ENCODE data around the gene FKBP14. TPM values are rescaled to one million over a fixed set of nuclear protein-coding genes. Genes with fewer than 3 reads are reported as not detected.

The FKBP14 gene
- total RNA-seq, 1 donor from 2014 or later = 100 TPM

DNA sequence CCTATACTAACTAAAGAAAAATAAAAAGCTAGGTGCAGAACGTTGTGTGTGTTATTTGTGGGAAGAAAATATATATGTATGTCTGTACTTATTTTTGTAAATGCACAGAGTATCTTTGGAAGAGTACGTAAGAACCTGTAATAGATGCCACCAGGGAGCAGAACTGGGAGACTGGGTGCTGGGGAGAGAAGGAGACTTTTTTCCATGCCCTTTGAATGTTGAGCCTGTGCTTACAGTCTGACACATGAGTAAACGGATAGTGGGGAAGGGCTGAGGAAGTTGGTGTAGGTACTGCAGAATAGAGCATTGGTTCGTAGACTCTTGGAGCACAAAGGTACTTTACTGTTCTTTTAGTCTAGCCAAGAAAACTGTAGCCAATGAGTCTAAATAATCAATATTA, 35.6 kb downstream of the FKBP14 start:
- Mint-ChIP-seq H3K4me1 (ENCODE audit: low read depth, unreplicated experiment) (peaks cover 11% of the 10 kb centered on the region), H3K36me3 (ENCODE audit: low read depth, unreplicated experiment) (peaks cover 1% of the 10 kb centered on the region), H3K27ac (ENCODE audit: unreplicated experiment) (no peak overlapping the region), H3K27me3 (ENCODE audit: low read depth, unreplicated experiment) (no peaks in the 10 kb centered on the region), H3K9me3 (ENCODE audit: unreplicated experiment) (no peaks in the 10 kb centered on the region), H3K4me3 (ENCODE audit: unreplicated experiment) (peak overlapping the region; percentile 88)
- H3K4me1 ChIP-seq (ENCODE audit: insufficient read depth, low read length) = peaks cover 17% of the 10 kb centered on the region
- H3K27ac ChIP-seq (ENCODE audit: low read depth, low read length) = no peak overlapping the region
- no peak overlapping the region for H3K4me2 ChIP-seq (ENCODE audit: low read length)
- no peaks in the 10 kb centered on the region for H3K27me3 ChIP-seq (ENCODE audit: insufficient read depth, low read length)
- DNase-seq (ENCODE audit: low read depth) (no peak), FAIRE-seq (no peak)
- no peak for TF ChIP-seq EZH2 (IDR thresholded peaks at IDR 0.05; ENCODE audit: insufficient read depth, low read length)
- TF ChIP-seq, protein P1, sequence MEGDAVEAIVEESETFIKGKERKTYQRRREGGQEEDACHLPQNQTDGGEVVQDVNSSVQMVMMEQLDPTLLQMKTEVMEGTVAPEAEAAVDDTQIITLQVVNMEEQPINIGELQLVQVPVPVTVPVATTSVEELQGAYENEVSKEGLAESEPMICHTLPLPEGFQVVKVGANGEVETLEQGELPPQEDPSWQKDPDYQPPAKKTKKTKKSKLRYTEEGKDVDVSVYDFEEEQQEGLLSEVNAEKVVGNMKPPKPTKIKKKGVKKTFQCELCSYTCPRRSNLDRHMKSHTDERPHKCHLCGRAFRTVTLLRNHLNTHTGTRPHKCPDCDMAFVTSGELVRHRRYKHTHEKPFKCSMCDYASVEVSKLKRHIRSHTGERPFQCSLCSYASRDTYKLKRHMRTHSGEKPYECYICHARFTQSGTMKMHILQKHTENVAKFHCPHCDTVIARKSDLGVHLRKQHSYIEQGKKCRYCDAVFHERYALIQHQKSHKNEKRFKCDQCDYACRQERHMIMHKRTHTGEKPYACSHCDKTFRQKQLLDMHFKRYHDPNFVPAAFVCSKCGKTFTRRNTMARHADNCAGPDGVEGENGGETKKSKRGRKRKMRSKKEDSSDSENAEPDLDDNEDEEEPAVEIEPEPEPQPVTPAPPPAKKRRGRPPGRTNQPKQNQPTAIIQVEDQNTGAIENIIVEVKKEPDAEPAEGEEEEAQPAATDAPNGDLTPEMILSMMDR (IDR thresholded peaks at IDR 0.05; ENCODE audit: insufficient read depth, low read depth, low read length) = no peak
- no peaks in the 10 kb centered on the region for H3K36me3 ChIP-seq (ENCODE audit: insufficient read depth, low read length)
- no peaks in the 10 kb centered on the region for H3K9me3 ChIP-seq (ENCODE audit: insufficient read depth, low read depth, low read length)
- no peak overlapping the region for H3K9ac ChIP-seq (ENCODE audit: low read length)
- no peak overlapping the region for H2AFZ ChIP-seq (ENCODE audit: low read depth, low read length)
- peaks cover under 1% of the 10 kb centered on the region for H4K20me1 ChIP-seq (ENCODE audit: insufficient read depth, low read length)
- H3K79me2 ChIP-seq (ENCODE audit: insufficient read depth, low read length) = peaks cover 36% of the 10 kb centered on the region
- H3K4me3 ChIP-seq (ENCODE audit: insufficient read depth, low read depth, low read length) = no peak overlapping the region

DNA sequence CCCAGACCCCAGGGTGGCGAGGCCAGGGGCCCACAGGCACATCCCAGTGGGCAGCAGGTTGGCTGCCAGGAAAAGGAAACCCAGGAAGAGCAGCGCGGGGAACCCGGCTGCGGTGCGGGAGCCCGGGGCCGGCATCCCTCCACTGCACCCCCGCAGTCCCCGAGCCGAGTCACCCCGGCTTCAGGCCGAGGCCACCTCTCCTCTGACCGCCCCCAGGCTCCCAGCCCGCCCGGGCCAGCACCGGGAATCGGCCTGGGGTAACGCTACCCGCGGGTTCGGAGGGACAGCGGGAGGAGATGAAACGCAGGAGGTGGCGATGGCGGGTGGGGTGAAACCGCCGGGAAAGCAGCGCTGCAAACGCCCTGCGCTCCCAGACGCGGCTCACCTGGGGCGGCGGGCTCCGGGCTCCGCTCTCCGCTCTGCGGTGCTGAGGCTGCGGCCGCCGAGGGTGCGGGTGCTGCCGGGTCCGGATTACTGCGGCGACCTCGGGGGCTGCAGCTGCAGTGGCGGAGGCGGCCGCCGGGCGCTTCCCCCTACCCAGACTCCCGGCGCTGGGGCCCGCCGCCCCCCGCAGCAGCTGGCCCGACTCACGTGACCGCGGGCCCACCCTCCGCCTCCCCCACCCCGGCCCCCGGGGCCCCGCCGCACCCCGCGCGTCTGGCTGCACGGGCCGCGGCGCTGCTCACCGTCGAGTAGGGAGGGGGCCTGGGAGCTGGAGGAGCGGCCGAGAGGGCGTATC, 37.1 kb downstream of the FKBP14 start, which contains the start of gene SCRN1:
Gene SCRN1, minus strand, starts transcription at position 545 of the 739 bp plus-strand sequence. CDS start 20,734 bp downstream, outside the sequence.
- peaks cover 50% of the 10 kb centered on the region for H3K79me2 ChIP-seq (ENCODE audit: insufficient read depth, low read length)
- peak within 1 kb of the TSS; percentile 96 for H3K9ac ChIP-seq (ENCODE audit: low read length)
- H3K9me3 Mint-ChIP-seq (ENCODE audit: unreplicated experiment) = no peaks in the 10 kb centered on the region
- H3K27me3 ChIP-seq (ENCODE audit: insufficient read depth, low read length) = no peaks in the 10 kb centered on the region
- peaks cover 14% of the 10 kb centered on the region for H3K4me1 Mint-ChIP-seq (ENCODE audit: low read depth, unreplicated experiment)
- H2AFZ ChIP-seq (ENCODE audit: low read depth, low read length) = peak within 1 kb of the TSS; percentile 85
- H3K36me3 Mint-ChIP-seq (ENCODE audit: low read depth, unreplicated experiment) = peaks cover 5% of the 10 kb centered on the region
- H3K27ac ChIP-seq (ENCODE audit: low read depth, low read length) = peak within 1 kb of the TSS; percentile 95
- H3K27ac Mint-ChIP-seq (ENCODE audit: unreplicated experiment) = peak within 1 kb of the TSS; percentile 96
- H4K20me1 ChIP-seq (ENCODE audit: insufficient read depth, low read length) = peaks cover 6% of the 10 kb centered on the region
- peak within 1 kb of the TSS; percentile 80 for H3K4me3 ChIP-seq (ENCODE audit: insufficient read depth, low read depth, low read length)
- H3K4me1 ChIP-seq (ENCODE audit: insufficient read depth, low read length) = peaks cover 17% of the 10 kb centered on the region
- FAIRE-seq = no peak
- H3K9me3 ChIP-seq (ENCODE audit: insufficient read depth, low read depth, low read length) = no peaks in the 10 kb centered on the region
- peak within 1 kb of the TSS; percentile 90 for H3K4me3 Mint-ChIP-seq (ENCODE audit: unreplicated experiment)
- H3K36me3 ChIP-seq (ENCODE audit: insufficient read depth, low read length) = no peaks in the 10 kb centered on the region
- no peaks in the 10 kb centered on the region for H3K27me3 Mint-ChIP-seq (ENCODE audit: low read depth, unreplicated experiment)
- TF ChIP-seq EZH2 (IDR thresholded peaks at IDR 0.05; ENCODE audit: insufficient read depth, low read length) = no peak
- TF ChIP-seq, protein P1 (IDR thresholded peaks at IDR 0.05; ENCODE audit: insufficient read depth, low read depth, low read length) = no peak
- peak within 1 kb of the TSS; percentile 94 for H3K4me2 ChIP-seq (ENCODE audit: low read length)
- no peak for DNase-seq (ENCODE audit: low read depth)

Measured in astrocyte (in vitro differentiated cells and primary cell).